GM12878 (cell line): ENCODE data around the gene NRXN3. TPM values are rescaled to one million over a fixed set of nuclear protein-coding genes. Genes with fewer than 3 reads are reported as not detected.

Experiments
- ATAC-seq: fragments of 200-7000 bp; cut with Tn5 transposase; 3 replicates; pipeline ENCODE4 v1.9.1; 2020; ENCODE audit warnings: mild to moderate bottlenecking, moderate library complexity
- BruUV-seq: library from RNA; stranded (reverse); fragments of 400-500 nt; replicated peaks from 2 replicates; lab custom pipeline; 2021; lab: Mats Ljungman, UMichigan
- CTCF ChIA-PET: fragments of 300-600 bp; sonication (Branson Sonifier 250); formaldehyde crosslinking; extraction: SDS; loops from one replicate; lab custom pipeline; 2021; ENCODE audit warnings: inconsistent platforms; lab: Yijun Ruan, JAX
- POLR2A ChIA-PET: fragments of 350-600 bp; formaldehyde crosslinking; extraction: SDS; loops from one replicate; lab custom pipeline; 2021; ENCODE audit warnings: inconsistent platforms; lab: Charles Lee
- RAD21 ChIA-PET: fragments of 300-600 bp; sonication (Branson Sonifier 250); formaldehyde crosslinking; loops from one replicate; lab custom pipeline; 2023; ENCODE audit warnings: antibody characterized with exemption; ENCODE audit not compliant: unreplicated experiment; lab: Charles Lee
- SMC1A ChIA-PET: fragments of 300-600 bp; sonication (Branson Sonifier 250); formaldehyde crosslinking; loops from one replicate; lab custom pipeline; 2023; ENCODE audit not compliant: unreplicated experiment, uncharacterized antibody; lab: Charles Lee
- DNase-seq: peaks from one replicate; pipeline ENCODE4 v3.0.0-alpha.2; 2011; ENCODE audit warnings: low read depth, low spot score
- FAIRE-seq: peaks from 3 replicates; lab custom pipeline; 2011; peaks lifted over from hg19 to GRCh38; lab: Jason Lieb, UNC
- H2AFZ ChIP-seq: 2 replicates; pipeline ENCODE4 v1.6.0; 2011; ENCODE audit warnings: low read depth, low read length, control low read depth; ENCODE audit not compliant: control insufficient read depth
- H3K27ac ChIP-seq: 2 replicates; pipeline ENCODE4 v1.5.1; 2011; ENCODE audit warnings: control low read depth; ENCODE audit not compliant: control insufficient read depth, insufficient read depth
- H3K27me3 ChIP-seq, 2 experiments: replicated peaks in 1 of 2; 2 replicates each; pipeline versions ENCODE4 v1.6.0 to v1.6.1; 2011; ENCODE audit warnings: low read length in 1 of 2; ENCODE audit not compliant: control insufficient read depth in 2 of 2, insufficient read depth in 2 of 2
- H3K36me3 ChIP-seq, 2 experiments: 2 replicates each; pipeline ENCODE4 v1.5.1; 2011; ENCODE audit warnings: low read length in 1 of 2; ENCODE audit not compliant: control insufficient read depth in 2 of 2, insufficient read depth in 2 of 2
- H3K4me1 ChIP-seq: 2 replicates; pipeline ENCODE4 v1.6.1; 2011; ENCODE audit warnings: mild to moderate bottlenecking, low read length, moderate library complexity, mixed read lengths; ENCODE audit not compliant: control insufficient read depth, insufficient read depth
- H3K4me2 ChIP-seq: 2 replicates; pipeline ENCODE4 v1.6.0; 2011; ENCODE audit warnings: control low read depth; ENCODE audit not compliant: control insufficient read depth, insufficient read depth
- H3K4me3 ChIP-seq: fragments of 200-600 bp; sonication (generic); 2 replicates; pipeline ENCODE4 v1.5.1; 2016
- H3K79me2 ChIP-seq: 2 replicates; pipeline ENCODE4 v1.6.0; 2011; ENCODE audit warnings: low read length; ENCODE audit not compliant: control insufficient read depth, insufficient read depth
- H3K9ac ChIP-seq: 2 replicates; pipeline ENCODE4 v1.8.0; 2011; ENCODE audit warnings: low read length, control low read depth, mixed read lengths; ENCODE audit not compliant: control insufficient read depth, insufficient read depth
- H3K9me3 ChIP-seq: replicated peaks from 3 replicates; pipeline ENCODE4 v1.5.1; 2011; ENCODE audit warnings: mild to moderate bottlenecking, low read length; ENCODE audit not compliant: control insufficient read depth, insufficient read depth
- H4K20me1 ChIP-seq: 2 replicates; pipeline ENCODE4 v1.6.0; 2011; ENCODE audit not compliant: control insufficient read depth, insufficient read depth
- BCLAF1 ChIP-seq: fragments of 450-650 bp; IDR thresholded peaks from 2 replicates; pipeline ENCODE4 v1.6.1; 2017; ENCODE audit warnings: antibody characterized with exemption, mild to moderate bottlenecking, moderate library complexity
- CTCF ChIP-seq, 3 experiments: IDR thresholded peaks in 2 of 3; conservative IDR thresholded peaks in 1 of 3; 2 replicates each; pipeline ENCODE4 v1.5.1; 2011; ENCODE audit warnings: low read depth in 3 of 3, low read length in 3 of 3, mild to moderate bottlenecking in 3 of 3, control low read depth in 2 of 3, moderate library complexity in 2 of 3, inconsistent platforms in 1 of 3, mixed read lengths in 1 of 3; ENCODE audit not compliant: control insufficient read depth in 2 of 3, insufficient read depth in 1 of 3; ENCODE audit errors: extremely low read depth in 1 of 3
- JUNB ChIP-seq: IDR thresholded peaks from 2 replicates; pipeline ENCODE4 v1.6.1; 2016; ENCODE audit warnings: antibody characterized with exemption, mild to moderate bottlenecking
- MAX ChIP-seq: IDR thresholded peaks from 2 replicates; pipeline ENCODE4 v1.6.1; 2012; ENCODE audit warnings: low read depth, low read length, improper control_type of control experiment
- PAX5 ChIP-seq: IDR thresholded peaks from 2 replicates; pipeline ENCODE4 v1.6.1; 2011; ENCODE audit warnings: low read depth, low read length, borderline replicate concordance
- RAD21 ChIP-seq: IDR thresholded peaks from 2 replicates; pipeline ENCODE4 v1.6.1; 2011; ENCODE audit warnings: mild to moderate bottlenecking, low read depth, low read length, moderate library complexity; ENCODE audit not compliant: insufficient read depth
- SMC3 ChIP-seq: IDR thresholded peaks from 2 replicates; pipeline ENCODE4 v1.6.1; 2011; ENCODE audit warnings: low read length, improper control_type of control experiment, borderline replicate concordance
- TAF1 ChIP-seq: IDR thresholded peaks from 2 replicates; pipeline ENCODE4 v1.6.1; 2011; ENCODE audit warnings: mild to moderate bottlenecking, low read depth, low read length, borderline replicate concordance
- YY1 ChIP-seq: IDR thresholded peaks from 2 replicates; pipeline ENCODE4 v1.6.1; 2011; ENCODE audit warnings: low read depth, mild to moderate bottlenecking, low read length
- ZNF384 ChIP-seq: IDR thresholded peaks from 2 replicates; pipeline ENCODE4 v1.6.1; 2012; ENCODE audit warnings: low read depth, mild to moderate bottlenecking, low read length, improper control_type of control experiment, borderline replicate concordance
- WGBS: methylation state at CpG from one replicate; pipeline ENCODE4 v1.1.6; 2016; ENCODE audit warnings: low lambda C conversion rate; ENCODE audit not compliant: insufficient replicate concordance, insufficient coverage; ENCODE audit errors: missing lambda C conversion rate; 5-methylcytosine and 5-hydroxymethylcytosine counted together
- in situ Hi-C: fragments of 300-500 bp; cut with MboI; formaldehyde crosslinking; loops from 9 replicates; pipeline ENCODE4 v1.14.3; 2018; ENCODE audit warnings: mixed read lengths
- intact Hi-C: fragments of 100-400 bp; cut with micrococcal nuclease; formaldehyde crosslinking; loops from one replicate; pipeline ENCODE4 v1.14.2; 2022; ENCODE audit not compliant: unreplicated experiment
- polyA plus RNA-seq, 11 experiments: library from polyadenylated mRNA; depleted of rRNA in 4 of 11; unstranded in 6 of 11; stranded (reverse) in 5 of 11; fragments of >200 nt; fragmentation: Nextera tagmentation in 4 of 11; fragmentation: Illumina TruSeq in 1 of 11; extraction: Ambion mirVana in 4 of 11; extraction: Trizol in 1 of 11; gene quantifications; 1 replicate in 1 of 11; 2 replicates in 10 of 11; pipeline versions ENCODE4 v1.2.1 to v1.2.3, GENCODE V29; 2011 to 2016; ENCODE audit warnings: inconsistent platforms in 2 of 11, missing spikeins in 2 of 11, low read depth in 1 of 11
- total RNA-seq, 4 experiments: library from RNA; depleted of rRNA in 3 of 4; stranded (reverse); fragments of >200 nt in 3 of 4; fragmentation: Illumina TruSeq in 1 of 4; extraction: Trizol in 1 of 4; gene quantifications; 2 replicates each; pipeline versions ENCODE4 v1.2.1 to v1.2.3, GENCODE V29; 2013 to 2021

NRXN3 gene
- total and polyA plus RNA-seq, 10 of the 15 experiments (the other 5 are each of a cell fraction or from before 2014, with no cell fraction given) = 0.52 to 3.3 (median 1.4) TPM

GRCh38 chr14:78566026-78566858 is 396.1 kb downstream of the NRXN3 start:
- no peaks in the 10 kb centered on the region for H3K79me2 ChIP-seq
- H3K4me3 ChIP-seq = no peak overlapping the region
- in situ Hi-C loops = no loop called here
- no peaks in the 10 kb centered on the region for H4K20me1 ChIP-seq
- no peak overlapping the region for H3K9ac ChIP-seq
- peak; percentile 25 for DNase-seq
- ChIA-PET SMC1A (interaction anchor here (0.7 to 2.4 kb wide), 14 partner anchors 10 to 704 kb away, joined by 3 to 12 read pairs (median 4); no protein-coding TSS in a partner anchor), POLR2A (no interaction called here), RAD21 (interaction anchor here (0.7 to 2.3 kb wide), 7 partner anchors 31 to 711 kb away, joined by 3 to 15 read pairs (median 6); no protein-coding TSS in a partner anchor), CTCF (interaction anchor here (0.6 to 4.1 kb wide), 27 partner anchors 9 to 1186 kb away, joined by 3 to 40 read pairs (median 5); no protein-coding TSS in a partner anchor)
- H2AFZ ChIP-seq = peak overlapping the region; percentile 54
- intact Hi-C loops = loop anchor here (1.0 to 10.0 kb wide), 4 partner anchors 118 to 704 kb away; no protein-coding TSS in a partner anchor
- BruUV-seq = no TSS peak
- peak; percentile 100 for ATAC-seq
- no peaks in the 10 kb centered on the region for H3K4me1 ChIP-seq
- FAIRE-seq = peak; percentile 75
- H3K9me3 ChIP-seq = no peaks in the 10 kb centered on the region; the same call in 2 of the 3 replicates
- 34% methylated on average over 16 of the region's 16 CpGs for WGBS
- peak overlapping the region; percentile 38; the same call in 1 of the 2 replicates for H3K4me2 ChIP-seq
- no peaks in the 10 kb centered on the region for H3K27me3 ChIP-seq
- no peaks in the 10 kb centered on the region for H3K36me3 ChIP-seq
- TF ChIP-seq YY1 (peak; percentile 93), TAF1 (no peak), SMC3 (peak; percentile 88), BCLAF1 (no peak), ZNF384 (no peak), JUNB (no peak), CTCF (IDR thresholded peaks at IDR 0.05 in 2 of 3, conservative IDR thresholded peaks at IDR 0.05 in 1 of 3; ENCODE audit: control insufficient read depth in 2 of 3, extremely low read depth in 1 of 3, insufficient read depth in 1 of 3, low read depth in 3 of 3, low read length in 3 of 3) (peak; percentile 77 to 84 (median 84)), PAX5 (peak; percentile 79; the same call in 1 of the 2 replicates), MAX (no peak), RAD21 (peak; percentile 88)
- H3K27ac ChIP-seq = no peak overlapping the region
